ENCODE results near the gene ASPG. TPM values are rescaled to one million over a fixed set of nuclear protein-coding genes. Genes with fewer than 3 reads are reported as not detected.

ASPG gene
- total and polyA plus RNA-seq, 2 of the 13 experiments (the other 11 are each of a cell fraction or from before 2014, with no cell fraction given), result not detected

GRCh38 chr14:104137297-104138097 lies 52.0 kb downstream of the ASPG start (continued):
- no peak for TF ChIP-seq ZBTB40 (IDR thresholded peaks at IDR 0.05)
- TF ChIP-seq ZBTB40 (CRISPR knock-in tag; IDR thresholded peaks at IDR 0.05), result no peak
- no peak for TF ChIP-seq CCAR2 (optimal IDR thresholded peaks at IDR 0.05; ENCODE audit: low read depth, low read length)
- no peak for TF ChIP-seq ETV5 (CRISPR knock-in tag; IDR thresholded peaks at IDR 0.05; ENCODE audit: borderline replicate concordance)
- TF ChIP-seq TCF7 (IDR thresholded peaks at IDR 0.05; ENCODE audit: low read depth), result no peak
- no peak for TF ChIP-seq CREB1 (IDR thresholded peaks at IDR 0.05)
- TF ChIP-seq CREB1 (CRISPR knock-in tag; IDR thresholded peaks at IDR 0.05), result no peak
- no peak for TF ChIP-seq MAFG (CRISPR knock-in tag; IDR thresholded peaks at IDR 0.05)
- no peak for TF ChIP-seq GZF1 (CRISPR knock-in tag; IDR thresholded peaks at IDR 0.05)
- TF ChIP-seq ZNF33B (CRISPR knock-in tag; IDR thresholded peaks at IDR 0.05), result no peak
- no peak for TF ChIP-seq DBP (CRISPR knock-in tag; IDR thresholded peaks at IDR 0.05; ENCODE audit: not compliant biosample characterization)
- TF ChIP-seq ZSCAN21 (CRISPR knock-in tag; IDR thresholded peaks at IDR 0.05; ENCODE audit: borderline replicate concordance), result no peak
- no peak for TF ChIP-seq ZNF12 (CRISPR knock-in tag; IDR thresholded peaks at IDR 0.05)
- no peak for TF ChIP-seq GMEB1 (CRISPR knock-in tag; IDR thresholded peaks at IDR 0.05; ENCODE audit: borderline replicate concordance)
- no peak for TF ChIP-seq ZNF256 (CRISPR knock-in tag; conservative IDR thresholded peaks at IDR 0.05)
- peak; percentile 64 for TF ChIP-seq XRCC5 (optimal IDR thresholded peaks at IDR 0.05; ENCODE audit: low read length)
- TF ChIP-seq, protein P1, sequence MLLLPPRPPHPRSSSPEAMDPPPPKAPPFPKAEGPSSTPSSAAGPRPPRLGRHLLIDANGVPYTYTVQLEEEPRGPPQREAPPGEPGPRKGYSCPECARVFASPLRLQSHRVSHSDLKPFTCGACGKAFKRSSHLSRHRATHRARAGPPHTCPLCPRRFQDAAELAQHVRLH (CRISPR knock-in tag; IDR thresholded peaks at IDR 0.05; ENCODE audit: borderline replicate concordance, low read depth), result no peak
- TF ChIP-seq ZNF501 (CRISPR knock-in tag; IDR thresholded peaks at IDR 0.05), result peak; percentile 58; the same call in 1 of the 2 replicates

Data from HepG2 (cell line).